Measurements from ENCODE around the gene MAPK4. TPM values are rescaled to one million over a fixed set of nuclear protein-coding genes. Genes with fewer than 3 reads are reported as not detected.

The MAPK4 gene
- total RNA-seq, 1 donor from 2014 or later = 0.11 TPM

DNA sequence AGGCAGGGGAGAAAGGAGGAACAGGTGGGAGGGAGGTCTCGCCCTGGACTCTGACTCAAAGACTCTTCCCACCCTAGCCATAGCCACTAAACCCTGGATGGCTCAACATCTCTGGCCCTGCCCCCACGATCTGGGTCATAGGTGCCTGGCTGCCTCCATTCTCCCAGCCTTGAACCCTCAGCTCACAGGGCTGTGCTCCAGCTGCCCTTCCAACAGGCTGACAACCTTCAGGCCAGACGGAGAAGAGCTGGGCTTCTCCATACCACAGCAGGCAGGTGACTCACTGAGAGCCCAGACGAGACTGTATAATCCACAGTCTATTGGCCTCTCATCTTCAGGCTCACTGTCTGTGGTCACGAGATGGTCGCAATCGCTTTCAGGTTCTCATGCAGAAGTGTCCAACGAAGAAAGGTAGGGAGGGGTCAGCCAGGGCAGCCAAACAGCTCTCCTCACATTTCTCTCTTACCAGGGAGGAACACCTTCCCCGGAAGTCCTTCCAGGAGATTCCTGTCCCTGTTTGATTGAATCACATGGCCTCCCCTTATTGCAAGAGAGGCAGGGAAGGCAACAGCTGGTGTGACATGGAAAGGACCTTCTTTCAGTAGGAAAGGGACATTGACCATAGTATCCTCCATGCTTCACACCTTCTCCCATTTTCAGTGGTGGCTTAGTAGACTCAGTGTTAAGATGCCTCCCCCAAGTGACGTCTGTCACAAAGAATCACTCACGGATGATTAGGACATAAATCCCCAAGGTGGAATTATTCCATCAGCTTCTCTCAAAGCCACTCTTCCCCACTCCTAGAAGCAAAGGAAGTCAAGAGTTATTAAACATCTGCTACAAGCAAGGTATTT, 159.8 kb downstream of the MAPK4 start:
- FAIRE-seq (no peak), DNase-seq (ENCODE audit: low read depth) (no peak)
- Histone ChIP-seq H3K4me2 (ENCODE audit: low read length) (no peak overlapping the region), H3K79me2 (ENCODE audit: insufficient read depth, low read length) (no peaks in the 10 kb centered on the region), H4K20me1 (ENCODE audit: insufficient read depth, low read length) (no peaks in the 10 kb centered on the region), H2AFZ (ENCODE audit: low read depth, low read length) (no peak overlapping the region), H3K36me3 (ENCODE audit: insufficient read depth, low read length) (no peaks in the 10 kb centered on the region), H3K9ac (ENCODE audit: low read length) (no peak overlapping the region), H3K4me3 (ENCODE audit: insufficient read depth, low read depth, low read length) (no peak overlapping the region), H3K4me1 (ENCODE audit: insufficient read depth, low read length) (no peaks in the 10 kb centered on the region), H3K27me3 (ENCODE audit: insufficient read depth, low read length) (no peaks in the 10 kb centered on the region), H3K9me3 (ENCODE audit: insufficient read depth, low read depth, low read length) (peaks cover 4% of the 10 kb centered on the region), H3K27ac (ENCODE audit: low read depth, low read length) (no peak overlapping the region)
- peak overlapping the region; percentile 70 for H3K4me3 Mint-ChIP-seq (ENCODE audit: unreplicated experiment)
- H3K36me3 Mint-ChIP-seq (ENCODE audit: low read depth, unreplicated experiment) = no peaks in the 10 kb centered on the region
- peaks cover 22% of the 10 kb centered on the region for H3K4me1 Mint-ChIP-seq (ENCODE audit: low read depth, unreplicated experiment)
- TF ChIP-seq, protein P1, sequence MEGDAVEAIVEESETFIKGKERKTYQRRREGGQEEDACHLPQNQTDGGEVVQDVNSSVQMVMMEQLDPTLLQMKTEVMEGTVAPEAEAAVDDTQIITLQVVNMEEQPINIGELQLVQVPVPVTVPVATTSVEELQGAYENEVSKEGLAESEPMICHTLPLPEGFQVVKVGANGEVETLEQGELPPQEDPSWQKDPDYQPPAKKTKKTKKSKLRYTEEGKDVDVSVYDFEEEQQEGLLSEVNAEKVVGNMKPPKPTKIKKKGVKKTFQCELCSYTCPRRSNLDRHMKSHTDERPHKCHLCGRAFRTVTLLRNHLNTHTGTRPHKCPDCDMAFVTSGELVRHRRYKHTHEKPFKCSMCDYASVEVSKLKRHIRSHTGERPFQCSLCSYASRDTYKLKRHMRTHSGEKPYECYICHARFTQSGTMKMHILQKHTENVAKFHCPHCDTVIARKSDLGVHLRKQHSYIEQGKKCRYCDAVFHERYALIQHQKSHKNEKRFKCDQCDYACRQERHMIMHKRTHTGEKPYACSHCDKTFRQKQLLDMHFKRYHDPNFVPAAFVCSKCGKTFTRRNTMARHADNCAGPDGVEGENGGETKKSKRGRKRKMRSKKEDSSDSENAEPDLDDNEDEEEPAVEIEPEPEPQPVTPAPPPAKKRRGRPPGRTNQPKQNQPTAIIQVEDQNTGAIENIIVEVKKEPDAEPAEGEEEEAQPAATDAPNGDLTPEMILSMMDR (IDR thresholded peaks at IDR 0.05; ENCODE audit: insufficient read depth, low read depth, low read length) = no peak
- no peak for TF ChIP-seq EZH2 (IDR thresholded peaks at IDR 0.05; ENCODE audit: insufficient read depth, low read length)
- H3K9me3 Mint-ChIP-seq (ENCODE audit: unreplicated experiment) = peaks cover 4% of the 10 kb centered on the region
- peak overlapping the region; percentile 58 for H3K27ac Mint-ChIP-seq (ENCODE audit: unreplicated experiment)
- H3K27me3 Mint-ChIP-seq (ENCODE audit: low read depth, unreplicated experiment) = peaks cover 3% of the 10 kb centered on the region

DNA sequence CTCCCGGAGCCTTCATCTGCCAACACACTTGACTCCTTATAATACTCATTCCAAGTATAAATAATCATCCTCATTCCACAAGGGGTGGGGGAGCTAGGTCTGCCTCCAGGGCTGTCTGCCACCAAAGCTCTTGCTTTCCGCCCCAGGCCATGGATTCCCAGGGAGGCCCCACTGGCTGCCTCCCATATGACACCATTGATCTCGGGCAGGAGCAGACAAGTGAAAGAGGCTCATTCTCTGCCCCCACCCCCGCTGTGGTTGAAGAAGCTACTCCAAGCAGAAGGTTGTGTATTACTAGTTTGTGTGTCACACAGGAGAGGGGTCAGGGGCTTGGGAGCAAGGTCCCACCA, 160.4 kb downstream of the MAPK4 start:
- Mint-ChIP-seq H3K4me1 (ENCODE audit: low read depth, unreplicated experiment) (peaks cover 22% of the 10 kb centered on the region), H3K27me3 (ENCODE audit: low read depth, unreplicated experiment) (peaks cover 3% of the 10 kb centered on the region), H3K4me3 (ENCODE audit: unreplicated experiment) (no peak overlapping the region), H3K27ac (ENCODE audit: unreplicated experiment) (no peak overlapping the region), H3K9me3 (ENCODE audit: unreplicated experiment) (peaks cover 4% of the 10 kb centered on the region), H3K36me3 (ENCODE audit: low read depth, unreplicated experiment) (no peaks in the 10 kb centered on the region)
- no peaks in the 10 kb centered on the region for H3K36me3 ChIP-seq (ENCODE audit: insufficient read depth, low read length)
- peaks cover 4% of the 10 kb centered on the region for H3K9me3 ChIP-seq (ENCODE audit: insufficient read depth, low read depth, low read length)
- H3K27me3 ChIP-seq (ENCODE audit: insufficient read depth, low read length) = no peaks in the 10 kb centered on the region
- no peak for TF ChIP-seq EZH2 (IDR thresholded peaks at IDR 0.05; ENCODE audit: insufficient read depth, low read length)
- TF ChIP-seq, protein P1 (IDR thresholded peaks at IDR 0.05; ENCODE audit: insufficient read depth, low read depth, low read length) = no peak
- DNase-seq (ENCODE audit: low read depth) (no peak), FAIRE-seq (no peak)
- H3K4me1 ChIP-seq (ENCODE audit: insufficient read depth, low read length) = no peaks in the 10 kb centered on the region
- no peak overlapping the region for H3K4me2 ChIP-seq (ENCODE audit: low read length)
- H4K20me1 ChIP-seq (ENCODE audit: insufficient read depth, low read length) = no peaks in the 10 kb centered on the region
- H3K79me2 ChIP-seq (ENCODE audit: insufficient read depth, low read length) = no peaks in the 10 kb centered on the region
- H3K9ac ChIP-seq (ENCODE audit: low read length) = no peak overlapping the region
- no peak overlapping the region for H3K4me3 ChIP-seq (ENCODE audit: insufficient read depth, low read depth, low read length)
- H2AFZ ChIP-seq (ENCODE audit: low read depth, low read length) = no peak overlapping the region
- H3K27ac ChIP-seq (ENCODE audit: low read depth, low read length) = no peak overlapping the region

DNA sequence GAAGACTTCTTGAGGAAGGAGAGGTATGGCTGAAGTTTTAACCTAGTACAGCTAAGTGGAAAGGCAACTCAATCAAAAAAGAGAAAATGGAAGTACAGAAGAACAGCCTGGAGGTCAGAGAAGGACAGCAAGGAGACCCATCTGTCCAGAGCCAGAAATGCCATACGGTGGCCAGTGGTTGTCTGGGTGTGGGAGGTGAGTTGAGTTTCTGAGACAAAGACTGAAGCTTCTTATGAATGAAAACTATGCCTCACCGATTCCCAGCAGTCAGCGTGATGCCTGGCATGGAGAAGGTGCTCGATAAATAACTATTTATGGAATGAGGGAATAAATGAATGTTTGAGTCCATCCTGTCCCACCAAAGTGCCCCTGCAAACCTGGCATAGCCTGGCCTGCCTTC, 161.1 kb downstream of the MAPK4 start:
- H3K4me1 ChIP-seq (ENCODE audit: insufficient read depth, low read length) = no peaks in the 10 kb centered on the region
- H3K9me3 Mint-ChIP-seq (ENCODE audit: unreplicated experiment) = peaks cover 4% of the 10 kb centered on the region
- H3K27ac ChIP-seq (ENCODE audit: low read depth, low read length) = no peak overlapping the region
- H3K79me2 ChIP-seq (ENCODE audit: insufficient read depth, low read length) = no peaks in the 10 kb centered on the region
- no peak overlapping the region for H3K4me3 ChIP-seq (ENCODE audit: insufficient read depth, low read depth, low read length)
- no peak overlapping the region for H3K9ac ChIP-seq (ENCODE audit: low read length)
- no peak overlapping the region for H2AFZ ChIP-seq (ENCODE audit: low read depth, low read length)
- DNase-seq (ENCODE audit: low read depth) = no peak
- H3K4me2 ChIP-seq (ENCODE audit: low read length) = no peak overlapping the region
- H3K27ac Mint-ChIP-seq (ENCODE audit: unreplicated experiment) = no peak overlapping the region
- no peak for TF ChIP-seq EZH2 (IDR thresholded peaks at IDR 0.05; ENCODE audit: insufficient read depth, low read length)
- TF ChIP-seq, protein P1 (IDR thresholded peaks at IDR 0.05; ENCODE audit: insufficient read depth, low read depth, low read length) = no peak
- no peak overlapping the region for H3K4me3 Mint-ChIP-seq (ENCODE audit: unreplicated experiment)
- no peaks in the 10 kb centered on the region for H4K20me1 ChIP-seq (ENCODE audit: insufficient read depth, low read length)
- no peaks in the 10 kb centered on the region for H3K36me3 Mint-ChIP-seq (ENCODE audit: low read depth, unreplicated experiment)
- no peaks in the 10 kb centered on the region for H3K27me3 ChIP-seq (ENCODE audit: insufficient read depth, low read length)
- no peaks in the 10 kb centered on the region for H3K36me3 ChIP-seq (ENCODE audit: insufficient read depth, low read length)
- no peak for FAIRE-seq
- peaks cover 20% of the 10 kb centered on the region for H3K4me1 Mint-ChIP-seq (ENCODE audit: low read depth, unreplicated experiment)
- peaks cover 4% of the 10 kb centered on the region for H3K9me3 ChIP-seq (ENCODE audit: insufficient read depth, low read depth, low read length)
- peaks cover 5% of the 10 kb centered on the region for H3K27me3 Mint-ChIP-seq (ENCODE audit: low read depth, unreplicated experiment)
